Measurements from ENCODE around the gene TTYH3.
"Not testable (repeated sequence)": the region's sequence is repeated elsewhere in the genome, so short reads cannot be mapped to it uniquely, and the experiment has no call there.

TTYH3 gene

GRCh38 chr7:2603044-2603965 lies 28.5 kb upstream of the TTYH3 start:
- no peak for DNase-seq

GRCh38 chr7:2604608-2605174 lies 27.1 kb upstream of the TTYH3 start:
- DNase-seq: no peak

- no peak for DNase-seq
Measured at GRCh38 chr7:2605608-2606538, 25.9 kb upstream of the TTYH3 start.

GRCh38 chr7:2606539-2606936 lies 25.2 kb upstream of the TTYH3 start:
- DNase-seq: no peak

- DNase-seq: no peak
Measured at GRCh38 chr7:2607122-2607922, 24.5 kb upstream of the TTYH3 start.

- no peak for DNase-seq
Measured at GRCh38 chr7:2607923-2608904, 23.6 kb upstream of the TTYH3 start.

- DNase-seq: no peak
Measured at GRCh38 chr7:2608921-2609411, 22.8 kb upstream of the TTYH3 start.

GRCh38 chr7:2609646-2610045 lies 22.1 kb upstream of the TTYH3 start:
- not testable (repeated sequence) for DNase-seq

- no peak for DNase-seq
Measured at GRCh38 chr7:2610466-2610865, 21.3 kb upstream of the TTYH3 start.

GRCh38 chr7:2610898-2611297 lies 20.9 kb upstream of the TTYH3 start:
- no peak for DNase-seq

GRCh38 chr7:2611401-2611800 lies 20.4 kb upstream of the TTYH3 start:
- no peak for DNase-seq

- no peak for DNase-seq
Measured at GRCh38 chr7:2611922-2612321, 19.9 kb upstream of the TTYH3 start.

- no peak for DNase-seq
Measured at GRCh38 chr7:2612445-2613097, 19.2 kb upstream of the TTYH3 start.

GRCh38 chr7:2613098-2613930 lies 18.5 kb upstream of the TTYH3 start:
- DNase-seq: no peak

GRCh38 chr7:2613931-2614600 lies 17.7 kb upstream of the TTYH3 start:
- DNase-seq: no peak

GRCh38 chr7:2614631-2615330 lies 17.0 kb upstream of the TTYH3 start:
- DNase-seq: no peak

- DNase-seq: no peak
Measured at GRCh38 chr7:2616387-2617324, 15.1 kb upstream of the TTYH3 start.

Data from activated T-cell treated with anti-CD3 and anti-CD28 coated beads, Interleukin-2, amount 50 U/mL, for 1 hour (primary cell).